Measurements from ENCODE around the gene NLN. TPM values are rescaled to one million over a fixed set of nuclear protein-coding genes. Genes with fewer than 3 reads are reported as not detected.
"Not testable (repeated sequence)": the region's sequence is repeated elsewhere in the genome, so short reads cannot be mapped to it uniquely, and the experiment has no call there.

Gene NLN
- total RNA-seq, 1 donor from 2014 or later = 21.0 TPM

DNA sequence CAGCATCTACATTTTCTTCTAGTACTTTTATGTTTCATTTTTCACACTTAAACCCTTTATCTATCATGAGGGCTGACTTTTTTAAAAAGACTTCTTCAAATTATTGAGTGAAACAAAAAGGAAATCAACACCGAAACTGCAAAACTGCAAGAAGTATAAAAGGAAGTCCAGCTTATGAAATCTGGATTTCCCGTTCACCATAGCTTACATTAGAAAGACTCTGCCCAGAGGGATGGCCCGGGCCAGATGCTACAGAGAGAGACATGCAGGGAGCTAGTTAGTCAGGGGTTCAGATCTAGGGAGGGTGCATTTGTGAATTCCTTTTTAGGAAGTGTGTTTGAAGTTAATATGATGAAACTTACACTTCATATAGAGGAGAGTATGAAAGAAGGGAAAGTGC is 10.0 kb downstream of the NLN start:
- DNase-seq (ENCODE audit: low read depth in 2 of 2) = not testable (repeated sequence)

DNA sequence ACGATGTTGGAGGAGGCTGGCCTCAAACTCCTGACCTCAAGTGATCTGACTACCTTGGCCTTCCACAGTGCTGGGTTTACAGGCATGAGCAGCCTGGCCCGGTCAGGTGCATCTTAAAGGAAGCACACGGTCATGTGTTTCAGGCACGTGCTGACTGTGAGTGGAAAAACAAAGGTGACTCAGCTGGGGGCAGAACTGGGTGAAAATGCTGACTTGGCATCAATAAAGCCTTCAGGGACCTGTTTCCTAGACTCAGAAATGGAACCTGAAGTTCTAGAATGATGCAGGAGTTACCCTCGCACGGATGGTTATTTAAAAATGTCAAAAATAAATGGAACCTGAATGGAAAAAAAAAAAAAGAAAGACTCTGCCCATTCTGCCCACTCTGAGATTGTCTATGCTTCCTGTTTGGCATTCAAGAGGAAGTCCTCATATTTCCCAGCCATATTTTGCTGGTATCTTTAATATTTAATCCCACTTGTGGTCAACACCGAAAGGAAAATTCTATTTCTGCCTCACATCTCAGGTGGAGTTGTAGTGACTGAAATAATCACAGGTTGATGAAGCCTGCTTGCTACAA is 12.3 kb downstream of the NLN start:
- DNase-seq (ENCODE audit: low read depth in 2 of 2) = peak; percentile 27 to 30

DNA sequence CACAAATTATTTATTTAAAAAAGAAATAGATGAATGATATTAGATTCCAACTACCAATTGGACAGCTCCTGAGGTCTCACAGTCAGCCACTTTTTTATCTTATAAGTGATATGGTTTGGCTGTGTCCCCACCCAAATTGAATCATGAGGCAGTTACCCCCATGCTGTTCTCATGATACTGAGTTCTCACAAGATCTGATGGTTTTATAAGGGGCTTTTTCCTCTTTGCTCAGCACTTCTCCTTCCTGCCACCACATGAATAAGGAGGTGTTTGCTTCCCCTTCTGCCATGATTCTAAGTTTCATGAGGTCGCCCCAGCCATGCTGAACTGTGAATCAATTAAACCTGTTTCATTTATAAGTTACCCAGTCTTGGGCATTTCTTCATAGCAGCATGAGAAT is 12.9 kb downstream of the NLN start:
- no peak for DNase-seq (ENCODE audit: low read depth in 2 of 2)

DNA sequence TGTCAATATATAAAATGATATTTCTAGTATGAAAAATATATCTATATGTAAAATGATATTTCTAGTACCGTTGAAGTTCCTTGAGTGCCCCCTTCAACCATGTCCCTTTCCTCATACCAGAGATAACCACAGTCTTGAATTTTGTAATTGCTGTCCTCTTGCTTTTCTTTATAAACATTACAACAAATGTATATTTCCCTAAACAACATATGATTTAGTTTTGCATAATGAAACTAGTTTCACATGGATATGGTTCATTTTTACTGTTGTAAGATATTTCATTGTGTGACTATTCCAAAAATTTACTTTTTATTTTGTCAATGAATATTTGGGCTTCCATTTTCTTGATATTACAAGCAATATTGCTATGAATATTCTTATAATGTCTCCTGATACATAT is 14.0 kb downstream of the NLN start:
- DNase-seq (ENCODE audit: low read depth in 2 of 2) = no peak

DNA sequence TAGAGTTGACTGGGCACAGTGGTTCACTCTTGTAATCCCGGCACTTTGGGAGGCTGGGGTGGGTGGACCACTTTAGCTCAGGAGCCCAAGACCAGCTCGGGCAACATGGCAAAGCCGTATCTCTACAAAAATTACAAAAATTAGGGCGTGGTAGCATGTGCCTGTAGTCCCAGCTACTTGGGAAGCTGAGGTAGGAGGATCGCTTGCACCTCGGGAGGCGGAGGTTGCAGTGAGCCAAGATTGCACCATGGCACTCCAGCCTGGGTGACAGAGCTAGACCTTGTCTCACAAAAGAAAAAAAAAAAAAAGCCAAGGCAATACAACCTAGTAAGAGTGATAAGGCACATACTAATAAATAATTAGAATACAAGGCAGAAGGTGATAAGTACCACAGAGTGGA is 15.8 kb downstream of the NLN start:
- no peak for DNase-seq (ENCODE audit: low read depth in 2 of 2)

DNA sequence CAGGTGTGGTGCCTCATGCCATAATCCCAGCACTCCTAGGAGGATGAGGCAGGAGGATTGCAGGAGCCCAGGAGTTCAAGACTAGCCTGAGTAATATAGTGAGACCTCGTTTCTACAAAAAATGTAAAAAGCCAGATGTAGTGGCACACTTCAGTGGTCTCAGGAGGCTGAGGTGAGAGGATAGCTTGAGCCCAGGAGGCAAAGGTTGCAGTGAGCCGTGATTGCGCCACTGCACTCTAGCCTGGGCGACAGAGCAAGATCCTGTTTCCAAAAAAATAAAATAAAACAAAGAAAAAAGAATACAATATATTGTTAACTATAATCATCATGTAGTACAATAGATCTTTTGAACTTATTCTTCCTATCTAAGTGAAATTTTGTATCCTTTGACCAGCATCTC is 16.3 kb downstream of the NLN start:
- DNase-seq (ENCODE audit: low read depth in 2 of 2) = no peak

DNA sequence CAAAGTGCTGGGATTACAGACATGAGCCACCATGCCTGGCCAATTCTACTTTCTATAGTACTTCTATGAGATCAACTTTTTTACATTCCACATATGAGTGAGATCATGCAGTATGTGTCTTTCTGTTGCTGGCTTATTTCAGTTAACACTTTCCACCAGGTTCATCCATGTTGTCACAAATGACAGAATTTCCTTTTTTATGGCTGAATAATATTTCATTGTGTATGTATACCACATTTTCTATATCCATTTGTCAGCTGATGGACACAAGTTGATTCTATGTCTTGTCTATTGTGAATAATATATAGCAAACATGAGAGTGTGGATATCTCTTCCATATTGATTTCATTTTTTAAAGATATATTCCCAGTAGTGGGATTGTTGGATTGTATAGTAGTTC is 17.2 kb downstream of the NLN start:
- no peak for DNase-seq (ENCODE audit: low read depth in 2 of 2)

DNA sequence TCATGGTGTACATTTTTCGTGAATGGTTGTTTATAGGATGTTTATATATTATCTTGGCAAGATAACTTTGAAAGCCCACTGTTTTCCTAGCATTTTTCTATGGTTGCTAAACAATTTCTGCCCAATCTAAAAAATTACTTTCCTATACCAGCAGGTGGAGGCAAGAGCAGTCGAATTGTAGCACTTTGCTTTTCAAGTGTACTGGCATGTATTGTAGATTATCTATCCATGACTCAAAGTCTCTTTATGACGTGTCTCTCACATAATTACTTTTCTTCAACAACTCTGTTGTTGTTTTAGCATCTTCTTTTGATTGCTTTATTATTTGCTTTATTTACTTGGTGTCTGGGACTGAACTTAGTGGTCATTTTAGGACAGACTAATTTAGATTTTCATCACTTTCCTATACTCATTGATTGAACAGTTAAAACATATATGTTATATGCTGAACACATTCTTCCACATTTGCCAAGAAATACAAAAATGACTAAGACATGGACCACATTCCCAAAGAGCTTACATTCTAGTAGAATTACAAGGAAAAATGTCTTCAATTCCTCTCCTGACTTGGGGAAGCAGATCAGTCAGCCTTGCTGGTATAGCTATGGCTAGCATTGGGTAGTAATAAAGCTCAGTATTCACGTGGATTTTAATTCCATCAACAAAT is 20.7 kb downstream of the NLN start:
- DNase-seq (ENCODE audit: low read depth in 2 of 2) = peak; percentile 73 to 74

DNA sequence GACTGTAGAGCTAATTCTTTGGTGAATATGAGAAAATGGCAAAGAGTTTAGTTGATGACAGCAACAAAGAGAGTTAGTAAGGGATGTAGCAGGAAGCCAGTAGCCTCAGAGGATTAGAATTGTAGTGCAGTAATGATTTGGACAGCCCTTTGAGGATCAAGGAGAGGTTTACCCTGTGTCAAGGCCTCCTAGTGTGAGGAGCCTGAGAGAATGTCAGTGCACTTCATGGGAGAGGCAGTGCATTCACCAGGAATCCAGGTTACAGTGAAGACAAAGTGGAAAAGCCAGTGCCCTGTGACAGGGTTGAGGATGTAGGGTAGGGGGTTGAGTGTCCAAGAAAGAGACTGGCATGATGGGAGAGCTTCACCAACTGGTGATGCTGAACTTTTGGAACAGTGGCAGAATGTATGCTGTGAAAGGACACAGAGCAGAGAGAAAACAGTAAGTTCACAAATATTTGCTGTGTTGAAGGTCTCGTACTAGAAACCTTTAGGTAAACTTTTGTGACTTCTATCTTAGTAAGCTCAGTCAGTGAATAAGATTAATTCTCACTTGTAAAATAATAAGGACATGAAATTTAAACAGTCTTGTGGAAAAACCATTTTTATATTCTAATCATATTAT is 27.3 kb downstream of the NLN start:
- DNase-seq (ENCODE audit: low read depth in 2 of 2) = no peak

DNA sequence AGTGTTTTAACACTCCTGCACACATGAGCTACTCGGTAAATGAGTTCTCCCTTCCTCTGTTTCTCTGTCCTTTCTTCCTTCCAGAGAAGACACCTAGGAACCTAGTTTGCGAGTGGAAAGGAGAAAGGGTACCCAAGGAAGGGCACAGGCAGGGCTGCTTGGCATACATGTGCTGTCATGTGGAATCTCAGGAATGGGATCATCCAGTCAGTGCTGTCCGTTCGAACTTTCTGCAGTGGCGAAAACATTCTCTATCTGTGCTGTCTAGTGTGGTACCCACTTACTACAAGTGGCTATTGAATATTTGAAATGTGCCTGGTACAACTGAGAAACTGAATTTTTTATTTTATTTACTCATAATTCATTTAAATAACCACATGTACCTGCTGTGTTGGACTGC is 28.0 kb downstream of the NLN start:
- DNase-seq (ENCODE audit: low read depth in 2 of 2) = no peak

DNA sequence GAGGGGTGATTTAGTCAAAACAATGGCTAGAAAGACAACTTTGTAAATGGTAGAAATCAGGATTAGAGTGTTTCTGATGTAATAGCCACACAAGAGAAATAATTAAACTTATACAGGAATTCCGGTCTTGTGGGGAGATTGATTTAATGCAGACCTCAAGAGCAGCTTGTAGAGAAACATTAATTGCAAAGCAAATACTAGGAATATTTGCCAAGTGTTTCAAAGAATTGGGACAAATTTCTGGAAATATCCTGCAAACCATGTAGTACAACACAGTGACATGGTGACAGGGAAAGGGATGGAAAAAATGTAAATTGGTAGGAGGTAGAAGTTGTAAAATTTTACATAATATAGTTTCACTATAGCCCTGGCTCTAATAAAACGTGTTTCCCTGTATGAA is 28.9 kb downstream of the NLN start:
- no peak for DNase-seq (ENCODE audit: low read depth in 2 of 2)

DNA sequence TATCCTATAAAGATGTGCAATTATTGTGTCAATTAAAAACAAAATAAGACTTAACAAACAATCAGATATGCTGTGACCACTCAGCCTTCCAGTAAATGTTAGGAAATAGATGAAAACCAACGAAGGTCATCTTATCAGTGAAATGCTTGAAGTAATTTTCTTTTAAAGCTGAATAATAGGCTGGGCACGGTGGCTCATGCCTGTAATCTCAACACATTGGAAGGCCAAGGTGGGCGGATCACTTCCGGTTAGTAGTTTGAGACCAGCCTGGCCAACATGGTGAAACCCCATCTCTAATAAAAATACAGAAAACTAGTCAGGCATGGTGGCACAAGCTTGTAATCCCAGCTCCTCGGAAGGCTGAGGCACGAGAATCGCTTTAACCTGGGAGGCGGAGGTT is 31.2 kb downstream of the NLN start:
- no peak for DNase-seq (ENCODE audit: low read depth in 2 of 2)

DNA sequence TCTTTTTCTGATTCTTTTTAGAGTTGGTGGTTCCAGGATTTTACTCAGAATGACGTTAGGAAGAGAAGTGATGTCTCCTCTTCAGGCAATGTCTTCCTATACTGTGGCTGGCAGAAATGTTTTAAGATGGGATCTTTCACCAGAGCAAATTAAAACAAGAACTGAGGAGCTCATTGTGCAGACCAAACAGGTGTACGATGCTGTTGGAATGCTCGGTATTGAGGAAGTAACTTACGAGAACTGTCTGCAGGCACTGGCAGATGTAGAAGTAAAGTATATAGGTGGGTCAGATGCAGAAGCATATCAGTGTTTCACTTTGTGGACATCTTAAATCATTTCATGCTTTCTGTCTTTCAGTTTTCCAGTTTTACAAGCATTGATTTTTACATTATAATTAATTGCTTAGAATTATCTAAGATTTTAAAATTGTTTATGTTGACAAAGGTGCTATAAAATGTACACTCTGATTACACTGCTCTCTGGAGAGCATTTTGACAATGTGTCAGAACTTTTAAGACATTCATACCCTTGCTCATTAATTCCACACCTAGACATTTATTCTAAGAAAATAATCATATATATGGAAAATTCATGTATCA is 36.6 kb downstream of the NLN start:
- DNase-seq (ENCODE audit: low read depth in 2 of 2) = no peak

DNA sequence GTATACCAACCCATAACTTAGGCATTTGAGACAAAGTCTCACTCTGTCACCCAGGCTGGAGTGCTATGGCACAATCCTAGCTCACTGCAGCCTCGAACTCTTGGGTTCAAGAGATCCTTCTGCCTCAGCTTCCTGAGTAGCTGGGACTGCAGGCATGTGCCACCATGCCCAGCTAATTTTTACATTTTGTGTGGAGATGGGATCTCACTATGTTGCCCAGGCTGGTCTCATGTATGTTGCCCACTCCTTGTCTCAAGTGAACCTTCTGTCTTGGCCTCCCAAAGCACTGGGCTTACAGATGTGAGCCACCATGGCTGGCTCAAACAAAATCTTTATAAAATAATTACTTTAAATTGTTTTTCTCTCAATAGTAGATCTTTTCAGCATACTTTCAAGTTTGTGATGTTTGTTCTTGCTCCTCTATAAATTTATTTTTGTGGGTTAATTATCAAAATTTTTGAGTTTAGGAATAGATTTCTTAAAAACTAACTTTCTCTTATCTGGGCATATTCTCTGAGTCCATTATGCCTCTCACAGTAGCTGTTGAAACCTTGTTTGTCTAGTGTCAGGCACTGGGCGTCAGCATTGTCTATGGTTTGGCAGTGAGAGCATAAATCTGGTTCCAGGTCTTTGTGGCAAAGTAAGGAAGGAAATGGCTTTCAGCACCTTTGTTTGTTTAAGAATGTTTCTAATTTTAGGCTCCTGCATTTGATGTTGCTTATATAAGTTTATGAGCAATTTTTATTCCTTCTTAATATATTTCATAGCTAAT is 38.7 kb downstream of the NLN start:
- peak; percentile 84 to 94 for DNase-seq (ENCODE audit: low read depth in 2 of 2)

DNA sequence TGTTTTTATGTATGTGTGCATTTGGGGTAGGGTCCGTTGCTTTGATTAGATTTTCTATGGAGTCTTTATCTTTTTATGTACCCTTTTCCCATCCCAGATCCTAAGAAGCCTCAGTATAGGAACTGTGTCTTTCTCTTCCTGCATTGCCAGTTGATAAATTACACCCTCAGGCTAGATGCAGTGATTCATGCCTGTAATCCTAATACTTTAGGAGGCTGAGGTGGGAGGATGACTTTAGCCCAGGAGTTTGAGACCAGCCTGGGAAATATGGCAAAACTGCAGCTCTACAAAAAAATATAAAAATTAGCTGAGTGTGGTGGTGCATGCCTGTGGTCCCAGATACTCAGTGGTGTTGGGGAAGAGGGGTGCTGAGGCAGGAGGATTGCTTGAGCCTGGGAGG is 40.2 kb downstream of the NLN start:
- DNase-seq (ENCODE audit: low read depth in 2 of 2) = no peak

DNA sequence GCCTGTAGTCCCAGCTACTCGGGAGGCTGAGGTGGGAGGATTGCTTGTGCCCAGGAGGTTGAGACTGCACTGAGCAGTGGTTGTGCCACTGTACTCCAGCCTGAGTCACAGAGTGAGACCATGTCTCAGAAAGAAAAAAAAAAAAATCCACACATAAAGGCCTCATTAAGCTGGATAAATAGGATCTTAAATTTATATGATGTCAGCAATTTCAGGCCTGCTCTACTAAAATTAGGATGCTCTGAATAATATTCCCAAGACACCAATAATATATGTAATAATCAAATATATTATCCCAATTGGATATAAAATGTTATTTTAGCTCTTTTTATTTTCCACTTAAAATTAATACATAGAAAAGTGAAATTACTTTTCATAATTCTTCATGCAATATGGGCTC is 43.6 kb downstream of the NLN start:
- no peak for DNase-seq (ENCODE audit: low read depth in 2 of 2)

DNA sequence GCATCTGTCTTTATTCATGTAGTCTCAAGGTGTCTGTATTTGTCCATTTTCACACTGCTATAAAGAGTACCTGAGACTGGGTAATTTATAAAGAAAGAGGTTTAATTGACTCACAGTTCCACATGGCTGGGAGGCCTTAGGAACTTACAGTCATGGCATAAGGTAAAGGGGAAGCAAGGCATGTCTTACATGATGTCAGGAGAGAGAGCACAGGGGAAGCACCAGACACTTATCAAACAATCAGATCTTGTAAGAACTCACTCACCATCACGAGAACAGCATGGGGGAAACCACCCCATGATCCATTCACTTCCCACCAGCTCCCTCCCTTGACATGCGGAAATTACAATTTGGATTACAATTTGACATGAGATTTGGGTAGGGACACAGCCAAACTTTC is 44.2 kb downstream of the NLN start:
- no peak for DNase-seq (ENCODE audit: low read depth in 2 of 2)

DNA sequence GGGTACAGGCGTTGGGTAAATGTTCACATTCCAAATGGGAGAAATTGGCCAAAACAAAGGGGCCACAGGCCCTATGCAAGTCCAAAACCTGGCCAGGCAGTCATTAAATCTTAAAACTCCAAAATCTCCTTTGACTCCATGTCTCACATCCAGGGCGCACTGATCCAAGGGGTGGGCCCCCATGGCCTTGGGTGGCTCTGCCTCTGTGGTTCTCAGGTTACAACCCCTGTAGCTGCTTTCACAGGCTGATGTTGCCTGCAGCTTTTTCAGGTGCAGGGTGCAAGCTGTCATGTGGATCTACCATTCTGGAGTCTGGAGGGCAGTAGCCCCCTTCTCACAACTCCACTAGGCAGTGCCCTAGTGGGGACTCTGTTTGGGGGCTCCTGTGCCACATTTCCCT is 44.8 kb downstream of the NLN start:
- no peak for DNase-seq (ENCODE audit: low read depth in 2 of 2)

DNA sequence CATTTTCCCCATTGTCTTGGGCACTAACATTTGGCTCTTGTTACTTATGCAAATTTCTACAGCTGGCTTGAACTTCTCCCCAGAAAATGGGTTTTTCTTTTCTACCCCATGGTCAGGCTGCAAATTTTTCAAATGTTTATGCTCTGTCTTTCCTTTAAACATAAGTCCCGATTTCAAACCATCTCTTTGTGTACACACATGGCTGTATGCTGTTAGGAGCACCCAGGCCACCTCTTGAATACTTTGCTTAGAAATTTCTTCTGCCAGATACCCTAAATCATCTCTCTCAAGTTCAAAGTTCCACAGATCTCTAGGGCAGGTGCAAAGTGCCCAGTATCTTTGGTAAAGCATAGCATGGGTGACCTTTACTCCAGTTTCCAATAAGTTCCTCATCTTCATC is 45.6 kb downstream of the NLN start:
- DNase-seq (ENCODE audit: low read depth in 2 of 2) = no peak

DNA sequence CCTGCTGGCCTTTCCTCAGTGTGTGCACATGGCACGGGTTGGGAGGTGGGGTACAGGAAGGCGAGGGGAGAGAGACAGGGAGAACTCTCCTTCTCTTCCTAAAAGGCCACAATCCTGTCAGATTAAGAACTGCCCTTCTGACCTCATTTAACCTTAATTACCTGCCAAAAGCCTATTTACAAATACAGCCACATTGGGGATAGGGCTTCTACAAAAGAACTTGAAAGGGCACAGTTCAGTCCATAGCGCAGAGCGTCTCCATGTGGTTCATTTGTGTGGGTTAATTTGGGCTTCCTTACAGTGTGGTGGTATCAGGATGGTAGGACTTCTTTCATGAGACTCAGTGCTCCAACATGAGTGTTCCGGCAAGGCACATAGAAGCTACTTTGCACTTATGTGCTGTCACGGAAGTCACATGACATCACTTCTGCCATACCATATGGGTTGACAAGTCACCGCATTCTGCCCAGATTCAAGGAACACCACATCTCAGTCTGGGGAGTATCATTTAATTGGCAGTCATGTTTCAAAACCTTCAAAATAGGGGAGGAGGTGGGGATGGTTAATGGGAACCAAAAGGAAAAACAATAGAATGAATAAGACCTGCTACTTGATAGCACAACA is 46.8 kb downstream of the NLN start:
- no peak for DNase-seq (ENCODE audit: low read depth in 2 of 2)

DNA sequence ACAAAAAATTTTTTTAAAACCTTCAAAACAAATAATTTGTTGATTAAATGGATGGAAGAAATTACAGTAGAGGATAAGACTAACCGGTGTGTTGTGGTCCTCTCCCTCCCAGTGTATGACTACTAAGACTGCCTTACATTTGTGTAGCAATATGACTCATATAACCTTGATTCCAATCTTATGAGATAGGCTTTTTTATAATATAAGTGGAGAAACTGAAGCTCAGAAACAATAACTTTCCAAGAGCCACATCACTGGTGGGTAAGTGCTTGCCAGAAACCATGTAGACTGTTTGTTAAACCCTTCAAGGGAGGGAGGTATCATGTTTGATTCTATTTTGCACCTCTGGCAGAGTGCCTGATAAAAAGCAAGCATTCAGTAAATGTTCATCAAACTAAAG is 47.5 kb downstream of the NLN start:
- peak in 1 of 2 donors; percentile 86 for DNase-seq (ENCODE audit: low read depth in 2 of 2)

DNA sequence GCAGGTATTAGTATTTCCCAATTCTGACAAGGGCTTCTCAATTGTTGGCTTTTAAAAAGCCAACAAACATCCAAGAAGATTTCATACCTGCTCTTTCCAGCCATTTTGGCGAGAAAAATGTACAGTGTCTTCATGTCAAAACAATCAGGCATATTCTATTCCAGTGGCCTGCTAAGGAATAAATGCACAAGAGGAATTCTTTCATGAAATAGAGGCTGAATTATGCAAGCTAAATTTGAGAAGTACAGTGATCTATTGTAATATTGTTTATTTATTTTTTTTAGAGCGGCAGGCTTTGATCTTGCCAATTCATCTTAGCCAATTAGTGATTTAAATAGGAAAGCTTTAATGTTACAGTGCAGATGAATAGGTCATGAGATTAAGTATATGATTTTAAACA is 49.3 kb downstream of the NLN start:
- no peak for DNase-seq (ENCODE audit: low read depth in 2 of 2)

All from lung microvascular endothelial cell (primary cell).